SK-N-SH (cell line): Measurements from ENCODE around the gene SCG2. TPM values are rescaled to one million over a fixed set of nuclear protein-coding genes. Genes with fewer than 3 reads are reported as not detected.

Experiments used
- CTCF ChIA-PET: fragments of 300-600, 350-600 bp; formaldehyde crosslinking; extraction: SDS; loops from one replicate; lab custom pipeline; 2021; lab: Yijun Ruan, JAX
- POLR2A ChIA-PET: fragments of 350-600 bp; sonication (Branson Sonifier 250); formaldehyde crosslinking; extraction: SDS; loops from one replicate; lab custom pipeline; 2020; ENCODE audit warnings: antibody characterized with exemption, inconsistent platforms; lab: Yijun Ruan, JAX
- DNase-seq: peaks from one replicate; pipeline ENCODE4 v3.0.0; 2012
- H2AFZ ChIP-seq: fragments of 200-600 bp; sonication (generic); 2 replicates; pipeline ENCODE4 v1.8.1; 2016; ENCODE audit warnings: antibody characterized with exemption, mild to moderate bottlenecking, low read depth
- H3F3A ChIP-seq: fragments of 200-600 bp; sonication (generic); replicated peaks from 2 replicates; pipeline ENCODE3; 2016; ENCODE audit warnings: antibody characterized with exemption, mild to moderate bottlenecking; ENCODE audit not compliant: insufficient read depth
- H3K27ac ChIP-seq, 2 experiments: fragments of 200-500 bp in 1 of 2; fragments of 200-600 bp in 1 of 2; sonication (Bioruptor generic) in 1 of 2; sonication (generic), shearing (Covaris generic) in 1 of 2; 2 replicates each; pipeline versions ENCODE4 v1.5.1 to v1.6.1; 2014 to 2016; ENCODE audit warnings: low read depth in 2 of 2, inconsistent platforms in 1 of 2, low read length in 1 of 2, mild to moderate bottlenecking in 1 of 2, mixed read lengths in 1 of 2
- H3K27me3 ChIP-seq: fragments of 200-600 bp; sonication (generic), shearing (Covaris generic); 2 replicates; pipeline ENCODE4 v1.6.1; 2016; ENCODE audit warnings: mixed run types; ENCODE audit not compliant: insufficient read depth
- H3K36me3 ChIP-seq, 2 experiments: fragments of 200-500 bp in 1 of 2; fragments of 200-600 bp in 1 of 2; sonication (Bioruptor generic) in 1 of 2; sonication (generic) in 1 of 2; replicated peaks in 1 of 2; 2 replicates each; pipeline versions ENCODE3 to v1.5.1; 2014 to 2016; ENCODE audit warnings: low read length in 1 of 2, mild to moderate bottlenecking in 1 of 2; ENCODE audit not compliant: insufficient read depth in 2 of 2, control insufficient read depth in 1 of 2
- H3K4me1 ChIP-seq, 2 experiments: fragments of 200-500 bp in 1 of 2; fragments of 200-600 bp in 1 of 2; sonication (Bioruptor generic) in 1 of 2; sonication (generic), shearing (Covaris generic) in 1 of 2; 2 replicates each; pipeline versions ENCODE4 v1.5.1 to v1.6.1; 2014 to 2016; ENCODE audit warnings: low read depth in 1 of 2, low read length in 1 of 2, mixed run types in 1 of 2; ENCODE audit not compliant: insufficient read depth in 2 of 2, control insufficient read depth in 1 of 2
- H3K4me2 ChIP-seq: fragments of 200-600 bp; sonication (generic), shearing (Covaris generic); 2 replicates; pipeline ENCODE4 v1.6.1; 2017; ENCODE audit warnings: mixed run types
- H3K4me3 ChIP-seq, 2 experiments: fragments of 200-500 bp in 1 of 2; fragments of 200-600 bp in 1 of 2; sonication (Bioruptor generic) in 1 of 2; sonication (generic), shearing (Covaris generic) in 1 of 2; 2 replicates each; pipeline versions ENCODE4 v1.5.1 to v1.8.1; 2014 to 2016; ENCODE audit warnings: low read depth in 2 of 2, inconsistent platforms in 1 of 2, low read length in 1 of 2, mild to moderate bottlenecking in 1 of 2, mixed read lengths in 1 of 2, moderate library complexity in 1 of 2
- H3K79me2 ChIP-seq: fragments of 200-600 bp; sonication (generic); 2 replicates; pipeline ENCODE4 v1.8.1; 2017; ENCODE audit warnings: mild to moderate bottlenecking; ENCODE audit not compliant: insufficient read depth
- H3K9ac ChIP-seq: fragments of 200-600 bp; sonication (generic); 2 replicates; pipeline ENCODE4 v1.6.1; 2017; ENCODE audit warnings: mixed run types
- H3K9me2 ChIP-seq: fragments of 200-600 bp; sonication (generic); 2 replicates; pipeline ENCODE4 v1.6.1; 2017; ENCODE audit warnings: mixed run types
- H3K9me3 ChIP-seq: fragments of 200-600 bp; sonication (generic); 2 replicates; pipeline ENCODE4 v1.6.1; 2017; ENCODE audit warnings: mixed run types, mild to moderate bottlenecking, moderate library complexity
- H4K20me1 ChIP-seq: fragments of 200-600 bp; sonication (generic); 2 replicates; pipeline ENCODE4 v1.6.1; 2017; ENCODE audit warnings: mild to moderate bottlenecking, mixed run types; ENCODE audit not compliant: insufficient read depth
- CTCF ChIP-seq: fragments of 200-600 bp; sonication (generic); IDR thresholded peaks from 2 replicates; pipeline ENCODE4 v1.6.1; 2017; ENCODE audit warnings: antibody characterized with exemption, mild to moderate bottlenecking, moderate library complexity
- ELF1 ChIP-seq: IDR thresholded peaks from 2 replicates; pipeline ENCODE4 v1.4.0; 2012
- EP300 ChIP-seq, 2 experiments: IDR thresholded peaks; 2 replicates each; pipeline versions ENCODE4 v1.4.0 to v1.6.1; 2012; ENCODE audit warnings: borderline replicate concordance in 1 of 2, low read depth in 1 of 2, low read length in 1 of 2
- EZH2phosphoT487 ChIP-seq: fragments of 200-600 bp; sonication (generic); IDR thresholded peaks from 2 replicates; pipeline ENCODE4 v1.6.1; 2017; ENCODE audit warnings: low read depth, mixed run types, mild to moderate bottlenecking, antibody characterized with exemption, moderate library complexity, borderline replicate concordance
- FOXM1 ChIP-seq: IDR thresholded peaks from 2 replicates; pipeline ENCODE4 v1.4.0; 2012; ENCODE audit warnings: low read depth, mild to moderate bottlenecking
- GABPA ChIP-seq: IDR thresholded peaks from 2 replicates; pipeline ENCODE4 v1.4.0; 2012; ENCODE audit warnings: low read depth, mild to moderate bottlenecking
- MAX ChIP-seq: IDR thresholded peaks from 2 replicates; pipeline ENCODE4 v1.4.0; 2012; ENCODE audit warnings: low read depth
- MEF2A ChIP-seq: IDR thresholded peaks from 2 replicates; pipeline ENCODE4 v1.4.0; 2012; ENCODE audit warnings: low read depth, borderline replicate concordance
- MXI1 ChIP-seq: IDR thresholded peaks from 2 replicates; pipeline ENCODE4 v1.6.1; 2012; ENCODE audit warnings: mild to moderate bottlenecking, low read depth, low read length, improper control_type of control experiment
- NFIC ChIP-seq: IDR thresholded peaks from 2 replicates; pipeline ENCODE4 v1.4.0; 2012; ENCODE audit warnings: borderline replicate concordance
- NRF1 ChIP-seq: IDR thresholded peaks from 2 replicates; pipeline ENCODE4 v1.6.1; 2012; ENCODE audit warnings: low read depth, mild to moderate bottlenecking, low read length
- RAD21 ChIP-seq: IDR thresholded peaks from 2 replicates; pipeline ENCODE4 v1.6.1; 2012; ENCODE audit warnings: mild to moderate bottlenecking, low read length
- RFX5 ChIP-seq: IDR thresholded peaks from 2 replicates; pipeline ENCODE4 v1.6.1; 2012; ENCODE audit warnings: mild to moderate bottlenecking, improper control_type of control experiment, low read length
- TAF1 ChIP-seq: IDR thresholded peaks from 2 replicates; pipeline ENCODE4 v1.6.1; 2012; ENCODE audit warnings: low read depth, mild to moderate bottlenecking, low read length, moderate library complexity, borderline replicate concordance
- TEAD4 ChIP-seq: IDR thresholded peaks from 2 replicates; pipeline ENCODE4 v1.4.0; 2012; ENCODE audit warnings: mild to moderate bottlenecking, borderline replicate concordance; ENCODE audit not compliant: insufficient read depth
- WGBS: methylation state at CpG from one replicate; pipeline ENCODE4 v1.1.6; 2017; ENCODE audit warnings: low lambda C conversion rate; 5-methylcytosine and 5-hydroxymethylcytosine counted together
- polyA plus RNA-seq, 3 experiments: library from polyadenylated mRNA; depleted of rRNA; stranded (reverse); fragments of >200 nt; gene quantifications; 2 replicates each; pipeline ENCODE4 v1.2.3, GENCODE V29; 2012
- TF ChIP-seq, protein P1 (sequence below): fragments of 150-350 bp; IDR thresholded peaks from 2 replicates; pipeline ENCODE4 v1.6.1; 2016; ENCODE audit warnings: mild to moderate bottlenecking, low read depth, low read length

SCG2 gene
- polyA plus RNA-seq, 1 of the 3 experiments (the other 2 are of a cell fraction): 373 TPM

- H2AFZ ChIP-seq: peak overlapping the region; percentile 17; the same call in 1 of the 2 replicates
- H4K20me1 ChIP-seq: no peaks in the 10 kb centered on the region
- H3K36me3 ChIP-seq: no peaks in the 10 kb centered on the region
- no peaks in the 10 kb centered on the region for H3K9me3 ChIP-seq
- no peak overlapping the region for H3K27ac ChIP-seq
- H3K9me2 ChIP-seq: no peaks in the 10 kb centered on the region
- no peak for DNase-seq
- no peak overlapping the region for H3K4me2 ChIP-seq
- no peak overlapping the region for H3K9ac ChIP-seq
- TF ChIP-seq RFX5 (no peak), MAX (no peak)
- H3K4me1 ChIP-seq: peaks cover 2 to 22% of the 10 kb centered on the region in 2 experiments
- H3K4me3 ChIP-seq: no peak overlapping the region
- H3F3A ChIP-seq: peaks cover 25% of the 10 kb centered on the region
- H3K27me3 ChIP-seq: no peaks in the 10 kb centered on the region
- WGBS: 29% methylated on average over 1 of the region's 1 CpG
- ChIA-PET POLR2A (no interaction called here), CTCF (no interaction called here)
- H3K79me2 ChIP-seq: no peaks in the 10 kb centered on the region
Measured at GRCh38 chr2:223558970-223559369, 43.2 kb downstream of the SCG2 start.

- no peak overlapping the region for H2AFZ ChIP-seq
- peaks cover 3 to 6% of the 10 kb centered on the region in 2 experiments; a peak in 3 of 4 replicates for H3K4me1 ChIP-seq
- no peak for DNase-seq
- no peaks in the 10 kb centered on the region for H3K36me3 ChIP-seq
- H3K9me2 ChIP-seq: no peaks in the 10 kb centered on the region
- H3F3A ChIP-seq: peaks cover 9% of the 10 kb centered on the region
- no peaks in the 10 kb centered on the region for H3K79me2 ChIP-seq
- no peaks in the 10 kb centered on the region for H3K27me3 ChIP-seq
- POLR2A ChIA-PET: no interaction called here
- no peak overlapping the region for H3K9ac ChIP-seq
- no peaks in the 10 kb centered on the region for H3K9me3 ChIP-seq
- whole genome bisulfite sequencing: 94% methylated on average over 3 of the region's 3 CpGs
- H4K20me1 ChIP-seq: no peaks in the 10 kb centered on the region
- no peak overlapping the region for H3K4me2 ChIP-seq
- TF ChIP-seq GABPA (no peak), ELF1 (no peak), TEAD4 (no peak), TAF1 (no peak), NFIC (no peak), EZH2phosphoT487 (no peak), MXI1 (no peak)
- no peak overlapping the region for H3K27ac ChIP-seq
- H3K4me3 ChIP-seq: no peak overlapping the region
- CTCF ChIA-PET: interaction anchor here (1.8 kb wide), 1 partner anchor 12 kb away, joined by 4 read pairs; no protein-coding TSS in a partner anchor
Measured at GRCh38 chr2:223554923-223555322, 47.2 kb downstream of the SCG2 start.

- Histone ChIP-seq H4K20me1 (no peaks in the 10 kb centered on the region), H3K9me3 (no peaks in the 10 kb centered on the region), H3K36me3 (no peaks in the 10 kb centered on the region), H3K4me3 (peak overlapping the region; percentile 4 to 28; a peak in 3 of 4 replicates), H3K27ac (peak overlapping the region; percentile 89 to 93), H3K9ac (peak overlapping the region; percentile 52; the same call in 1 of the 2 replicates), H3K27me3 (no peaks in the 10 kb centered on the region), H3K4me2 (peak overlapping the region; percentile 48; the same call in 1 of the 2 replicates), H3F3A (peaks cover 25% of the 10 kb centered on the region), H2AFZ (no peak overlapping the region), H3K9me2 (no peaks in the 10 kb centered on the region), H3K4me1 (peaks cover 25 to 30% of the 10 kb centered on the region in 2 experiments), H3K79me2 (peaks cover 31% of the 10 kb centered on the region)
- 0% methylated on average over 8 of the region's 8 CpGs for WGBS
- CTCF ChIA-PET: interaction anchor here (1.2 kb wide), 1 partner anchor 11 kb away, joined by 4 read pairs; no protein-coding TSS in a partner anchor
- peak; percentile 48 for DNase-seq
- POLR2A ChIA-PET: no interaction called here
- no peak for TF ChIP-seq MXI1
- peak; percentile 55; the same call in 1 of the 2 replicates for TF ChIP-seq ELF1
- TF ChIP-seq CTCF: no peak
- TF ChIP-seq EP300 (IDR thresholded peaks at IDR 0.05; ENCODE audit: borderline replicate concordance in 1 of 2, low read depth in 1 of 2, low read length in 1 of 2): peak; percentile 88 to 100
- 0 out of 2 replicates have a peak, but pooled peaks have one; percentile 19 for TF ChIP-seq RAD21
- TF ChIP-seq GABPA: peak; percentile 51
- TF ChIP-seq MAX: peak; percentile 80
- no peak for TF ChIP-seq NRF1
- peak; percentile 98 for TF ChIP-seq FOXM1
- TF ChIP-seq, protein P1, sequence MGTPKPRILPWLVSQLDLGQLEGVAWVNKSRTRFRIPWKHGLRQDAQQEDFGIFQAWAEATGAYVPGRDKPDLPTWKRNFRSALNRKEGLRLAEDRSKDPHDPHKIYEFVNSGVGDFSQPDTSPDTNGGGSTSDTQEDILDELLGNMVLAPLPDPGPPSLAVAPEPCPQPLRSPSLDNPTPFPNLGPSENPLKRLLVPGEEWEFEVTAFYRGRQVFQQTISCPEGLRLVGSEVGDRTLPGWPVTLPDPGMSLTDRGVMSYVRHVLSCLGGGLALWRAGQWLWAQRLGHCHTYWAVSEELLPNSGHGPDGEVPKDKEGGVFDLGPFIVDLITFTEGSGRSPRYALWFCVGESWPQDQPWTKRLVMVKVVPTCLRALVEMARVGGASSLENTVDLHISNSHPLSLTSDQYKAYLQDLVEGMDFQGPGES: no peak
- peak; percentile 85 for TF ChIP-seq MEF2A
Measured at GRCh38 chr2:223549215-223549614, 52.9 kb downstream of the SCG2 start.
